HEK293T (cell line): ENCODE results near the gene KIF4B.
"Not testable (repeated sequence)": the region's sequence is repeated elsewhere in the genome, so short reads cannot be mapped to it uniquely, and the experiment has no call there.

Experiments used
- ARNT ChIP-seq: fragments of 450-650 bp; IDR thresholded peaks from 2 replicates; pipeline ENCODE4 v1.6.1; 2017; ENCODE audit warnings: mild to moderate bottlenecking
- CTBP1 ChIP-seq: fragments of 450-650 bp; IDR thresholded peaks from 2 replicates; pipeline ENCODE4 v1.6.1; 2016; ENCODE audit warnings: borderline replicate concordance
- ELF4 ChIP-seq: fragments of 450-650 bp; IDR thresholded peaks from 2 replicates; pipeline ENCODE4 v1.6.1; 2017; ENCODE audit warnings: antibody characterized with exemption
- FOXK2 ChIP-seq: fragments of 450-650 bp; IDR thresholded peaks from 2 replicates; pipeline ENCODE4 v1.6.1; 2016; ENCODE audit warnings: mild to moderate bottlenecking
- FOXM1 ChIP-seq: fragments of 450-650 bp; IDR thresholded peaks from 2 replicates; pipeline ENCODE4 v1.6.1; 2017; ENCODE audit warnings: mild to moderate bottlenecking, borderline replicate concordance
- L3MBTL2 ChIP-seq: fragments of 450-650 bp; conservative IDR thresholded peaks from 2 replicates; pipeline ENCODE4 v1.6.1; 2016; ENCODE audit warnings: mild to moderate bottlenecking
- LEF1 ChIP-seq: fragments of 450-650 bp; IDR thresholded peaks from 2 replicates; pipeline ENCODE4 v1.6.1; 2017; ENCODE audit warnings: mild to moderate bottlenecking, borderline replicate concordance
- PKNOX1 ChIP-seq: fragments of 450-650 bp; IDR thresholded peaks from 2 replicates; pipeline ENCODE4 v1.6.1; 2016
- SP1 ChIP-seq: fragments of 450-650 bp; IDR thresholded peaks from 2 replicates; pipeline ENCODE4 v1.6.1; 2017
- TARDBP ChIP-seq: fragments of 450-650 bp; IDR thresholded peaks from 2 replicates; pipeline ENCODE4 v1.6.1; 2016

DNA sequence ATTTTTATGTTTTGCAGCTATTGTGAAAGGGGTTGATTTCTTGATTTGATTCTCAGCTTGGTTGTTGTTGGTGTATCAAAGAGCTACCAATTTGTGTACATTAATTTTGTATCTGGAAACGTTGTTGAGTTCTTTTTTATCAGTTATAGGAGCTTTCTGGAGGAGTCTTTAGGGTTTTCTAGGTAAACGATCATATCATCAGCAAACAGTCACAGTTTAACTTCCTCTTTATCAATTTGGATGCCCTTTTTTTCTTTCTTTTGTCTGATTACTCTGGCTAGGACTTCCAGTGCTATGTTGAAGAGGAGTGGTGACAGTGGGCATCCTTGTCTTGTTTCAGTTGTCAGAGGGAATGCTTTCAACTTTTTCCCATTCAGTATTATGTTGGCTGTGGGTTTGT, 21.5 kb downstream of the KIF4B start:
- not testable (repeated sequence) for TF ChIP-seq L3MBTL2, PKNOX1, ELF4, FOXM1, SP1, TARDBP, FOXK2, LEF1, CTBP1, ARNT
